Loucy (cell line): ENCODE measurements around the gene EGFLAM.

Experiments used
- CTCF ChIP-seq: fragments of 200-600 bp; sonication (generic); conservative IDR thresholded peaks from 2 replicates; pipeline ENCODE4 v1.5.1; 2014; ENCODE audit warnings: mild to moderate bottlenecking, antibody characterized with exemption, low read length
- EZH2phosphoT487 ChIP-seq: fragments of 200-600 bp; IDR thresholded peaks from 2 replicates; pipeline ENCODE4 v1.6.1; 2018; ENCODE audit warnings: antibody characterized with exemption, mild to moderate bottlenecking, moderate library complexity, borderline replicate concordance

- TF ChIP-seq CTCF (no peak), EZH2phosphoT487 (no peak)
Observed at GRCh38 chr5:38292228-38292627, 33.9 kb downstream of the EGFLAM start.
